Duodenal mucosa (tissue), 2 donors: ENCODE results near the gene PLD5.

ENCODE experiments used
- H3K27ac ChIP-seq: one replicate; pipeline ENCODE4 v1.7.0; 2013; ENCODE audit warnings: low read depth, low read length
- H3K27me3 ChIP-seq, 2 donors: one replicate each; pipeline ENCODE4 v1.7.0; 2013; ENCODE audit warnings: low read length in 2 of 2, control low read depth in 1 of 2; ENCODE audit not compliant: insufficient read depth in 2 of 2, control insufficient read depth in 1 of 2
- H3K36me3 ChIP-seq, 2 donors: one replicate each; pipeline ENCODE4 v1.7.0; 2013; ENCODE audit warnings: low read length in 2 of 2, control low read depth in 1 of 2; ENCODE audit not compliant: insufficient read depth in 2 of 2, control insufficient read depth in 1 of 2
- H3K4me1 ChIP-seq, 2 donors: one replicate each; pipeline ENCODE4 v1.7.0; 2013; ENCODE audit warnings: low read length in 2 of 2, control low read depth in 1 of 2; ENCODE audit not compliant: insufficient read depth in 2 of 2, control insufficient read depth in 1 of 2
- H3K4me3 ChIP-seq, 2 donors: one replicate each; pipeline ENCODE4 v1.7.0; 2013; ENCODE audit warnings: low read length in 2 of 2, low read depth in 1 of 2
- H3K9ac ChIP-seq, 2 donors: one replicate each; pipeline ENCODE4 v1.7.0; 2013; ENCODE audit warnings: low read length in 2 of 2, low read depth in 1 of 2
- H3K9me3 ChIP-seq, 2 donors: one replicate each; pipeline ENCODE4 v1.7.0; 2013; ENCODE audit warnings: low read length in 2 of 2, control low read depth in 1 of 2; ENCODE audit not compliant: control insufficient read depth in 1 of 2

The PLD5 gene

GRCh38 chr1:242428399-242429190 lies 95.9 kb downstream of the PLD5 start:
- Histone ChIP-seq H3K27me3 (no peaks in the 10 kb centered on the region), H3K9ac (no peak overlapping the region), H3K4me1 (no peaks in the 10 kb centered on the region), H3K4me3 (no peak overlapping the region), H3K27ac (no peak overlapping the region), H3K36me3 (no peaks in the 10 kb centered on the region), H3K9me3 (no peaks in the 10 kb centered on the region)

GRCh38 chr1:242427519-242427918 lies 97.0 kb downstream of the PLD5 start:
- Histone ChIP-seq H3K4me1 (no peaks in the 10 kb centered on the region), H3K9me3 (no peaks in the 10 kb centered on the region), H3K27me3 (no peaks in the 10 kb centered on the region), H3K27ac (no peak overlapping the region), H3K9ac (no peak overlapping the region), H3K4me3 (no peak overlapping the region), H3K36me3 (no peaks in the 10 kb centered on the region)

GRCh38 chr1:242426271-242426905 lies 98.1 kb downstream of the PLD5 start:
- Histone ChIP-seq H3K9me3 (no peaks in the 10 kb centered on the region), H3K36me3 (no peaks in the 10 kb centered on the region), H3K27ac (no peak overlapping the region), H3K9ac (no peak overlapping the region), H3K4me3 (no peak overlapping the region), H3K4me1 (no peaks in the 10 kb centered on the region), H3K27me3 (no peaks in the 10 kb centered on the region)

- Histone ChIP-seq H3K4me3 (no peak overlapping the region), H3K36me3 (no peaks in the 10 kb centered on the region), H3K27me3 (no peaks in the 10 kb centered on the region), H3K9me3 (no peaks in the 10 kb centered on the region), H3K4me1 (no peaks in the 10 kb centered on the region), H3K9ac (no peak overlapping the region), H3K27ac (no peak overlapping the region)
Observed at GRCh38 chr1:242425232-242425631, 99.3 kb downstream of the PLD5 start.

GRCh38 chr1:242416657-242417056 lies 107.8 kb downstream of the PLD5 start:
- Histone ChIP-seq H3K27ac (no peak overlapping the region), H3K4me1 (no peaks in the 10 kb centered on the region), H3K27me3 (no peaks in the 10 kb centered on the region), H3K9me3 (no peaks in the 10 kb centered on the region), H3K36me3 (no peaks in the 10 kb centered on the region), H3K9ac (no peak overlapping the region), H3K4me3 (no peak overlapping the region)

- no peak overlapping the region for H3K9ac ChIP-seq
- H3K27ac ChIP-seq: no peak overlapping the region
- no peak overlapping the region for H3K4me3 ChIP-seq
- no peaks in the 10 kb centered on the region for H3K4me1 ChIP-seq
- H3K9me3 ChIP-seq: peaks cover 0 to 3% of the 10 kb centered on the region in 2 donors
- no peaks in the 10 kb centered on the region for H3K27me3 ChIP-seq
- H3K36me3 ChIP-seq: no peaks in the 10 kb centered on the region
Observed at GRCh38 chr1:242412921-242413320, 111.6 kb downstream of the PLD5 start.

GRCh38 chr1:242411901-242412300 lies 112.6 kb downstream of the PLD5 start:
- Histone ChIP-seq H3K27me3 (no peaks in the 10 kb centered on the region), H3K27ac (no peak overlapping the region), H3K9me3 (peaks cover 0 to 3% of the 10 kb centered on the region in 2 donors)

GRCh38 chr1:242405947-242406346 lies 118.5 kb downstream of the PLD5 start:
- Histone ChIP-seq H3K9ac (no peak overlapping the region), H3K27ac (no peak overlapping the region), H3K27me3 (no peaks in the 10 kb centered on the region), H3K4me1 (no peaks in the 10 kb centered on the region), H3K9me3 (peaks cover 3 to 4% of the 10 kb centered on the region in 2 donors), H3K36me3 (no peaks in the 10 kb centered on the region), H3K4me3 (no peak overlapping the region)

More at GRCh38 chr1:242411901-242412300, 112.6 kb downstream of the PLD5 start:
- no peaks in the 10 kb centered on the region for H3K36me3 ChIP-seq
- H3K4me1 ChIP-seq: no peaks in the 10 kb centered on the region
- no peak overlapping the region for H3K4me3 ChIP-seq
- H3K9ac ChIP-seq: no peak overlapping the region

GRCh38 chr1:242404296-242404695 lies 120.2 kb downstream of the PLD5 start:
- Histone ChIP-seq H3K4me1 (no peaks in the 10 kb centered on the region), H3K9me3 (peaks cover 0 to 4% of the 10 kb centered on the region in 2 donors), H3K36me3 (no peaks in the 10 kb centered on the region), H3K4me3 (no peak overlapping the region), H3K27me3 (no peaks in the 10 kb centered on the region), H3K9ac (no peak overlapping the region), H3K27ac (no peak overlapping the region)

- Histone ChIP-seq H3K27me3 (no peaks in the 10 kb centered on the region), H3K4me1 (no peaks in the 10 kb centered on the region), H3K9ac (no peak overlapping the region), H3K36me3 (no peaks in the 10 kb centered on the region), H3K4me3 (no peak overlapping the region), H3K9me3 (peaks cover 0 to 4% of the 10 kb centered on the region in 2 donors), H3K27ac (no peak overlapping the region)
Observed at GRCh38 chr1:242402956-242403355, 121.5 kb downstream of the PLD5 start.
